ENCODE measurements around the gene APLP1. TPM values are rescaled to one million over a fixed set of nuclear protein-coding genes. Genes with fewer than 3 reads are reported as not detected.

APLP1 gene
- total RNA-seq, 1 donor from 2014 or later: 23.9 TPM

- intact Hi-C loops (cut with micrococcal nuclease): no loop called here
- no peak overlapping the region for H3K27ac ChIP-seq (replicated peaks)
- peaks cover 15% of the 10 kb centered on the region for H3K9me3 ChIP-seq (replicated peaks)
- no peaks in the 10 kb centered on the region for H3K36me3 ChIP-seq
- H3K27me3 ChIP-seq (ENCODE audit: low read depth): peaks cover 90% of the 10 kb centered on the region
- no peak overlapping the region for H3K4me3 ChIP-seq
- no peak for TF ChIP-seq CTCF (IDR thresholded peaks at IDR 0.05; ENCODE audit: borderline replicate concordance)
- DNase-seq: no peak
- peaks cover 19% of the 10 kb centered on the region for H3K4me1 ChIP-seq
These were observed 24.5 kb upstream of the APLP1 start for GRCh38 chr19:35843676-35844481.

GRCh38 chr19:35844482-35845214 is 23.7 kb upstream of the APLP1 start:
- no peak for TF ChIP-seq CTCF (IDR thresholded peaks at IDR 0.05; ENCODE audit: borderline replicate concordance)
- Histone ChIP-seq H3K36me3 (no peaks in the 10 kb centered on the region), H3K27ac (replicated peaks) (no peak overlapping the region), H3K4me3 (peak overlapping the region; percentile 49), H3K9me3 (replicated peaks) (peaks cover 7% of the 10 kb centered on the region), H3K27me3 (ENCODE audit: low read depth) (peaks cover 90% of the 10 kb centered on the region), H3K4me1 (peaks cover 19% of the 10 kb centered on the region)
- no peak for DNase-seq
- intact Hi-C loops (cut with micrococcal nuclease): no loop called here

GRCh38 chr19:35845215-35846037 is 22.9 kb upstream of the APLP1 start:
- intact Hi-C loops (cut with micrococcal nuclease): no loop called here
- H3K4me1 ChIP-seq: peaks cover 19% of the 10 kb centered on the region
- H3K36me3 ChIP-seq: no peaks in the 10 kb centered on the region
- no peak overlapping the region for H3K27ac ChIP-seq (replicated peaks)
- H3K4me3 ChIP-seq: peak overlapping the region; percentile 49
- no peak for TF ChIP-seq CTCF (IDR thresholded peaks at IDR 0.05; ENCODE audit: borderline replicate concordance)
- H3K27me3 ChIP-seq (ENCODE audit: low read depth): peaks cover 97% of the 10 kb centered on the region
- H3K9me3 ChIP-seq (replicated peaks): no peaks in the 10 kb centered on the region
- DNase-seq: no peak

- peaks cover 100% of the 10 kb centered on the region for H3K27me3 ChIP-seq (ENCODE audit: low read depth)
- no peak for DNase-seq
- intact Hi-C loops (cut with micrococcal nuclease): no loop called here
These were observed 22.2 kb upstream of the APLP1 start for GRCh38 chr19:35846038-35846668.

More at GRCh38 chr19:35846038-35846668, 22.2 kb upstream of the APLP1 start:
- Histone ChIP-seq H3K4me3 (peak overlapping the region; percentile 49), H3K27ac (replicated peaks) (no peak overlapping the region), H3K36me3 (no peaks in the 10 kb centered on the region), H3K4me1 (peaks cover 19% of the 10 kb centered on the region), H3K9me3 (replicated peaks) (no peaks in the 10 kb centered on the region)
- TF ChIP-seq CTCF (IDR thresholded peaks at IDR 0.05; ENCODE audit: borderline replicate concordance): no peak

All from left ventricle myocardium inferior (tissue), 1 donor.